Measurements from ENCODE around the gene CNKSR1.

DNA sequence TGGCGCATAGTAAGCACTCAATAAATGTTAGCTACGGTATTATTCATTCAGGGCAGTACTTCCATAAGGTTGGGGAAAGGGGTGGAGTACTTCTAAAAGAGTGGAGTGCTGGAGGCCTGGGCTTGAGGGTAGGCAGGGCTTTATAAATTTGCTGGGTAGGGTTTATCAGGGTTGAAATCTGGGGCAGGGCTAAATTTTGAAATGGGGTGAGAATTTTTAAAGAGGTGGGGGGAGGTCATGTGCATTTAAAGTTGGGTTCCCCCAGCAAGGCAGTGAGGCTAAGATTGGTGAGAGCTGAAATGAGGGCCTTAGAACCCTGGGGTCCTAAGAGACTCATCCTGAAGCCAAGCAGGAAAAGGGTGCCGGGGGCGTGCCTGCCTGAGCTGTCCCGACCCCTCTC lies 23.1 kb downstream of the CNKSR1 start:
- TF ChIP-seq MAX (CRISPR knock-in tag; IDR thresholded peaks at IDR 0.05) (no peak), ETV6 (CRISPR knock-in tag; IDR thresholded peaks at IDR 0.05) (no peak), CTCF (IDR thresholded peaks at IDR 0.05) (no peak), FOXP4 (CRISPR knock-in tag; IDR thresholded peaks at IDR 0.05) (no peak), FOXK1 (CRISPR knock-in tag; IDR thresholded peaks at IDR 0.05) (no peak), GTF2I (CRISPR knock-in tag; conservative IDR thresholded peaks at IDR 0.05) (no peak), KAT7 (CRISPR knock-in tag; IDR thresholded peaks at IDR 0.05; ENCODE audit: borderline replicate concordance) (no peak), NR3C1 (CRISPR knock-in tag; conservative IDR thresholded peaks at IDR 0.05; ENCODE audit: low read depth) (no peak), ATF3 (CRISPR knock-in tag; conservative IDR thresholded peaks at IDR 0.05) (no peak), ZNF232 (CRISPR knock-in tag; IDR thresholded peaks at IDR 0.05) (no peak), ATF1 (CRISPR knock-in tag; IDR thresholded peaks at IDR 0.05) (no peak)
- TF ChIP-seq, protein P1, sequence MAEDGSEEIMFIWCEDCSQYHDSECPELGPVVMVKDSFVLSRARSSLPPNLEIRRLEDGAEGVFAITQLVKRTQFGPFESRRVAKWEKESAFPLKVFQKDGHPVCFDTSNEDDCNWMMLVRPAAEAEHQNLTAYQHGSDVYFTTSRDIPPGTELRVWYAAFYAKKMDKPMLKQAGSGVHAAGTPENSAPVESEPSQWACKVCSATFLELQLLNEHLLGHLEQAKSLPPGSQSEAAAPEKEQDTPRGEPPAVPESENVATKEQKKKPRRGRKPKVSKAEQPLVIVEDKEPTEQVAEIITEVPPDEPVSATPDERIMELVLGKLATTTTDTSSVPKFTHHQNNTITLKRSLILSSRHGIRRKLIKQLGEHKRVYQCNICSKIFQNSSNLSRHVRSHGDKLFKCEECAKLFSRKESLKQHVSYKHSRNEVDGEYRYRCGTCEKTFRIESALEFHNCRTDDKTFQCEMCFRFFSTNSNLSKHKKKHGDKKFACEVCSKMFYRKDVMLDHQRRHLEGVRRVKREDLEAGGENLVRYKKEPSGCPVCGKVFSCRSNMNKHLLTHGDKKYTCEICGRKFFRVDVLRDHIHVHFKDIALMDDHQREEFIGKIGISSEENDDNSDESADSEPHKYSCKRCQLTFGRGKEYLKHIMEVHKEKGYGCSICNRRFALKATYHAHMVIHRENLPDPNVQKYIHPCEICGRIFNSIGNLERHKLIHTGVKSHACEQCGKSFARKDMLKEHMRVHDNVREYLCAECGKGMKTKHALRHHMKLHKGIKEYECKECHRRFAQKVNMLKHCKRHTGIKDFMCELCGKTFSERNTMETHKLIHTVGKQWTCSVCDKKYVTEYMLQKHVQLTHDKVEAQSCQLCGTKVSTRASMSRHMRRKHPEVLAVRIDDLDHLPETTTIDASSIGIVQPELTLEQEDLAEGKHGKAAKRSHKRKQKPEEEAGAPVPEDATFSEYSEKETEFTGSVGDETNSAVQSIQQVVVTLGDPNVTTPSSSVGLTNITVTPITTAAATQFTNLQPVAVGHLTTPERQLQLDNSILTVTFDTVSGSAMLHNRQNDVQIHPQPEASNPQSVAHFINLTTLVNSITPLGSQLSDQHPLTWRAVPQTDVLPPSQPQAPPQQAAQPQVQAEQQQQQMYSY (CRISPR knock-in tag; IDR thresholded peaks at IDR 0.05): no peak
- TF ChIP-seq, protein P2, sequence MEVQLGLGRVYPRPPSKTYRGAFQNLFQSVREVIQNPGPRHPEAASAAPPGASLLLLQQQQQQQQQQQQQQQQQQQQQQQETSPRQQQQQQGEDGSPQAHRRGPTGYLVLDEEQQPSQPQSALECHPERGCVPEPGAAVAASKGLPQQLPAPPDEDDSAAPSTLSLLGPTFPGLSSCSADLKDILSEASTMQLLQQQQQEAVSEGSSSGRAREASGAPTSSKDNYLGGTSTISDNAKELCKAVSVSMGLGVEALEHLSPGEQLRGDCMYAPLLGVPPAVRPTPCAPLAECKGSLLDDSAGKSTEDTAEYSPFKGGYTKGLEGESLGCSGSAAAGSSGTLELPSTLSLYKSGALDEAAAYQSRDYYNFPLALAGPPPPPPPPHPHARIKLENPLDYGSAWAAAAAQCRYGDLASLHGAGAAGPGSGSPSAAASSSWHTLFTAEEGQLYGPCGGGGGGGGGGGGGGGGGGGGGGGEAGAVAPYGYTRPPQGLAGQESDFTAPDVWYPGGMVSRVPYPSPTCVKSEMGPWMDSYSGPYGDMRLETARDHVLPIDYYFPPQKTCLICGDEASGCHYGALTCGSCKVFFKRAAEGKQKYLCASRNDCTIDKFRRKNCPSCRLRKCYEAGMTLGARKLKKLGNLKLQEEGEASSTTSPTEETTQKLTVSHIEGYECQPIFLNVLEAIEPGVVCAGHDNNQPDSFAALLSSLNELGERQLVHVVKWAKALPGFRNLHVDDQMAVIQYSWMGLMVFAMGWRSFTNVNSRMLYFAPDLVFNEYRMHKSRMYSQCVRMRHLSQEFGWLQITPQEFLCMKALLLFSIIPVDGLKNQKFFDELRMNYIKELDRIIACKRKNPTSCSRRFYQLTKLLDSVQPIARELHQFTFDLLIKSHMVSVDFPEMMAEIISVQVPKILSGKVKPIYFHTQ (CRISPR knock-in tag; IDR thresholded peaks at IDR 0.05): no peak
